HEK293 (cell line): ENCODE results near the gene BCAS3.

Experiments used
- CTCF ChIA-PET: fragments of 350-600 bp; formaldehyde crosslinking; extraction: SDS; loops from one replicate; lab custom pipeline; 2021; ENCODE audit warnings: antibody characterized with exemption; lab: Yijun Ruan, JAX
- POLR2A ChIA-PET: fragments of 300-600 bp; formaldehyde crosslinking; extraction: SDS; loops from one replicate; lab custom pipeline; 2020; ENCODE audit warnings: antibody characterized with exemption, inconsistent platforms; lab: Yijun Ruan, JAX
- H3K27ac ChIP-seq: fragments of 200-500 bp; sonication (Bioruptor generic); 2 replicates; pipeline ENCODE4 v1.5.1; 2014; ENCODE audit warnings: low read depth, low read length, control low read depth, inconsistent platforms; ENCODE audit errors: extremely low read depth
- H3K36me3 ChIP-seq, 2 experiments: fragments of 200-500 bp in 1 of 2; sonication (Bioruptor generic) in 1 of 2; 1 replicate in 1 of 2; 2 replicates in 1 of 2; pipeline ENCODE4 v1.5.1; 2014 to 2017; ENCODE audit warnings: inconsistent platforms in 2 of 2, low read length in 2 of 2; ENCODE audit not compliant: control insufficient read depth in 2 of 2, insufficient read depth in 1 of 2
- H3K4me1 ChIP-seq: fragments of 200-500 bp; sonication (Bioruptor generic); 2 replicates; pipeline ENCODE4 v1.5.1; 2014; ENCODE audit warnings: mild to moderate bottlenecking, low read length, inconsistent platforms; ENCODE audit not compliant: control insufficient read depth, insufficient read depth
- H3K4me3 ChIP-seq: 2 replicates; pipeline ENCODE4 v1.5.1; 2011; ENCODE audit warnings: low read depth, mild to moderate bottlenecking, control low read depth, low read length, moderate library complexity
- H3K9me3 ChIP-seq: fragments of 200-500 bp; sonication (Bioruptor generic); 2 replicates; pipeline ENCODE4 v1.5.1; 2014; ENCODE audit warnings: low read depth, low read length, inconsistent platforms; ENCODE audit not compliant: control insufficient read depth, insufficient read depth
- BCL11B ChIP-seq: fragments of 450-650 bp; formaldehyde crosslinking; IDR thresholded peaks from 2 replicates; pipeline ENCODE4 v1.5.1; 2016; ENCODE audit warnings: low read depth, missing biosample characterization, missing genetic modification characterization
- GLI4 ChIP-seq: fragments of 450-650 bp; formaldehyde crosslinking; IDR thresholded peaks from 2 replicates; pipeline ENCODE4 v1.5.1; 2016; ENCODE audit warnings: missing biosample characterization, missing genetic modification characterization
- IKZF3 ChIP-seq: fragments of 450-650 bp; IDR thresholded peaks from 2 replicates; pipeline ENCODE4 v1.5.0; 2018; ENCODE audit warnings: missing biosample characterization, mild to moderate bottlenecking, missing genetic modification characterization, moderate library complexity
- INSM2 ChIP-seq: fragments of 450-650 bp; formaldehyde crosslinking; IDR thresholded peaks from 2 replicates; pipeline ENCODE4 v1.5.1; 2016; ENCODE audit warnings: missing biosample characterization, missing genetic modification characterization
- PRDM1 ChIP-seq: fragments of 450-650 bp; formaldehyde crosslinking; IDR thresholded peaks from 2 replicates; pipeline ENCODE4; 2016; ENCODE audit warnings: missing biosample characterization, missing genetic modification characterization
- PRDM6 ChIP-seq: fragments of 450-650 bp; formaldehyde crosslinking; IDR thresholded peaks from 2 replicates; pipeline ENCODE4 v1.5.1; 2017; ENCODE audit warnings: missing biosample characterization, missing genetic modification characterization
- SP7 ChIP-seq: fragments of 450-650 bp; formaldehyde crosslinking; IDR thresholded peaks from 2 replicates; pipeline ENCODE4 v1.5.1; 2016; ENCODE audit warnings: missing biosample characterization, missing genetic modification characterization
- YY1 ChIP-seq: fragments of 450-650 bp; formaldehyde crosslinking; IDR thresholded peaks from 2 replicates; pipeline ENCODE4 v1.5.1; 2018; ENCODE audit warnings: missing biosample characterization, missing genetic modification characterization
- ZBTB1 ChIP-seq: fragments of 450-650 bp; formaldehyde crosslinking; IDR thresholded peaks from 2 replicates; pipeline ENCODE4 v1.5.1; 2016; ENCODE audit warnings: missing biosample characterization, missing genetic modification characterization
- ZBTB7A ChIP-seq: fragments of 450-650 bp; formaldehyde crosslinking; IDR thresholded peaks from 2 replicates; pipeline ENCODE4 v1.5.1; 2016; ENCODE audit warnings: low read depth, missing biosample characterization, missing genetic modification characterization
- ZEB2 ChIP-seq: fragments of 450-650 bp; formaldehyde crosslinking; IDR thresholded peaks from 2 replicates; pipeline ENCODE4 v1.5.1; 2016; ENCODE audit warnings: missing biosample characterization, missing genetic modification characterization
- ZNF114 ChIP-seq: fragments of 450-650 bp; formaldehyde crosslinking; IDR thresholded peaks from 2 replicates; pipeline ENCODE4 v1.5.0; 2017; ENCODE audit warnings: missing biosample characterization, missing genetic modification characterization
- ZNF133 ChIP-seq: fragments of 450-650 bp; formaldehyde crosslinking; IDR thresholded peaks from 2 replicates; pipeline ENCODE4 v1.5.1; 2016; ENCODE audit warnings: missing biosample characterization, missing genetic modification characterization
- ZNF138 ChIP-seq: fragments of 450-650 bp; formaldehyde crosslinking; IDR thresholded peaks from 2 replicates; pipeline ENCODE4 v1.5.1; 2016; ENCODE audit warnings: missing biosample characterization, missing genetic modification characterization, borderline replicate concordance
- ZNF221 ChIP-seq: fragments of 450-650 bp; formaldehyde crosslinking; IDR thresholded peaks from 2 replicates; pipeline ENCODE4 v1.5.1; 2017; ENCODE audit warnings: missing biosample characterization, missing genetic modification characterization, borderline replicate concordance
- ZNF23 ChIP-seq: fragments of 450-650 bp; formaldehyde crosslinking; IDR thresholded peaks from 2 replicates; pipeline ENCODE4 v1.5.1; 2016; ENCODE audit warnings: missing biosample characterization, missing genetic modification characterization, borderline replicate concordance
- ZNF24 ChIP-seq: fragments of 450-650 bp; formaldehyde crosslinking; IDR thresholded peaks from 2 replicates; pipeline ENCODE4 v1.5.1; 2016; ENCODE audit warnings: missing biosample characterization, missing genetic modification characterization
- ZNF311 ChIP-seq: fragments of 450-650 bp; formaldehyde crosslinking; IDR thresholded peaks from 2 replicates; pipeline ENCODE4 v1.5.1; 2017; ENCODE audit warnings: missing biosample characterization, missing genetic modification characterization, borderline replicate concordance
- ZNF544 ChIP-seq: fragments of 450-650 bp; formaldehyde crosslinking; IDR thresholded peaks from 2 replicates; pipeline ENCODE4 v1.5.0; 2017; ENCODE audit warnings: missing biosample characterization, missing genetic modification characterization
- ZNF549 ChIP-seq: fragments of 450-650 bp; IDR thresholded peaks from 2 replicates; pipeline ENCODE4 v1.5.1; 2018; ENCODE audit warnings: missing biosample characterization, missing genetic modification characterization, mild to moderate bottlenecking, inconsistent platforms, moderate library complexity
- ZNF571 ChIP-seq: fragments of 450-650 bp; formaldehyde crosslinking; IDR thresholded peaks from 2 replicates; pipeline ENCODE4 v1.5.0; 2017; ENCODE audit warnings: missing biosample characterization, missing genetic modification characterization
- ZNF580 ChIP-seq: fragments of 450-650 bp; formaldehyde crosslinking; IDR thresholded peaks from 2 replicates; pipeline ENCODE4 v1.5.1; 2016; ENCODE audit warnings: missing biosample characterization, missing genetic modification characterization
- ZNF600 ChIP-seq: fragments of 450-650 bp; formaldehyde crosslinking; IDR thresholded peaks from 2 replicates; pipeline ENCODE4 v1.5.1; 2016; ENCODE audit warnings: missing biosample characterization, missing genetic modification characterization
- ZNF624 ChIP-seq: fragments of 450-650 bp; formaldehyde crosslinking; IDR thresholded peaks from 2 replicates; pipeline ENCODE4 v1.5.1; 2017; ENCODE audit warnings: missing biosample characterization, missing genetic modification characterization
- ZNF629 ChIP-seq: fragments of 450-650 bp; formaldehyde crosslinking; IDR thresholded peaks from 2 replicates; pipeline ENCODE4 v1.5.1; 2017; ENCODE audit warnings: missing biosample characterization, missing genetic modification characterization
- ZNF660 ChIP-seq: fragments of 450-650 bp; IDR thresholded peaks from 2 replicates; pipeline ENCODE4 v1.5.1; 2018; ENCODE audit warnings: missing biosample characterization, mild to moderate bottlenecking, missing genetic modification characterization
- ZNF664 ChIP-seq: fragments of 450-650 bp; formaldehyde crosslinking; IDR thresholded peaks from 2 replicates; pipeline ENCODE4 v1.5.1; 2016; ENCODE audit warnings: missing biosample characterization, missing genetic modification characterization
- ZNF791 ChIP-seq: fragments of 450-650 bp; formaldehyde crosslinking; IDR thresholded peaks from 2 replicates; pipeline ENCODE4 v1.5.1; 2016; ENCODE audit warnings: missing biosample characterization, missing genetic modification characterization
- ZSCAN16 ChIP-seq: fragments of 450-650 bp; formaldehyde crosslinking; IDR thresholded peaks from 2 replicates; pipeline ENCODE4 v1.5.1; 2016; ENCODE audit warnings: missing biosample characterization, missing genetic modification characterization

Gene BCAS3

GRCh38 chr17:61205401-61205800 lies 527.8 kb downstream of the BCAS3 start:
- Histone ChIP-seq H3K9me3 (no peaks in the 10 kb centered on the region), H3K4me1 (peaks cover 8% of the 10 kb centered on the region; the same call in 1 of the 2 replicates), H3K27ac (no peak overlapping the region), H3K4me3 (no peak overlapping the region), H3K36me3 (no peaks in the 10 kb centered on the region; a peak in 1 of 3 replicates)
- TF ChIP-seq ZNF221 (tag by site-specific recombination) (no peak), ZNF600 (tag by site-specific recombination) (peak; percentile 39; the same call in 1 of the 2 replicates)
- ChIA-PET CTCF (interaction anchor here (0.6 kb wide), 1 partner anchor 487 kb away, joined by 3 read pairs; no protein-coding TSS in a partner anchor), POLR2A (no interaction called here)

GRCh38 chr17:61205931-61206330 lies 528.3 kb downstream of the BCAS3 start:
- no peaks in the 10 kb centered on the region; a peak in 1 of 3 replicates for H3K36me3 ChIP-seq
- H3K9me3 ChIP-seq, result no peaks in the 10 kb centered on the region
- H3K27ac ChIP-seq, result no peak overlapping the region
- H3K4me1 ChIP-seq, result peaks cover 7% of the 10 kb centered on the region; the same call in 1 of the 2 replicates
- 0 out of 2 replicates have a peak, but pooled peaks have one; percentile 39 for TF ChIP-seq ZBTB1 (tag by site-specific recombination)
- no peak for TF ChIP-seq ZNF571 (tag by site-specific recombination)
- TF ChIP-seq ZNF23 (tag by site-specific recombination), result no peak
- no peak for TF ChIP-seq ZNF580 (tag by site-specific recombination)
- TF ChIP-seq ZNF629 (tag by site-specific recombination), result peak; percentile 66; the same call in 1 of the 2 replicates
- TF ChIP-seq ZNF24, result peak; percentile 75; the same call in 1 of the 2 replicates
- TF ChIP-seq ZNF624 (tag by site-specific recombination), result no peak
- TF ChIP-seq INSM2, result peak; percentile 79
- TF ChIP-seq PRDM1 (tag by site-specific recombination), result 0 out of 2 replicates have a peak, but pooled peaks have one; percentile 18
- no peak for TF ChIP-seq ZNF544 (tag by site-specific recombination)
- TF ChIP-seq ZEB2, result peak; percentile 62; the same call in 1 of the 2 replicates
- peak; percentile 74 for TF ChIP-seq SP7 (tag by site-specific recombination)
- TF ChIP-seq PRDM6 (tag by site-specific recombination), result peak; percentile 93
- no peak for TF ChIP-seq ZNF664
- TF ChIP-seq ZNF660 (tag by site-specific recombination), result 0 out of 2 replicates have a peak, but pooled peaks have one; percentile 24
- ChIA-PET POLR2A (no interaction called here), CTCF (no interaction called here)
- H3K4me3 ChIP-seq, result no peak overlapping the region

- Histone ChIP-seq H3K4me1 (peaks cover 5% of the 10 kb centered on the region; the same call in 1 of the 2 replicates), H3K9me3 (no peaks in the 10 kb centered on the region), H3K27ac (no peak overlapping the region), H3K36me3 (no peaks in the 10 kb centered on the region; a peak in 1 of 3 replicates), H3K4me3 (no peak overlapping the region)
- ChIA-PET POLR2A (no interaction called here), CTCF (no interaction called here)
- TF ChIP-seq IKZF3 (tag by site-specific recombination) (no peak), ZNF138 (tag by site-specific recombination) (no peak), GLI4 (tag by site-specific recombination) (no peak), ZNF791 (tag by site-specific recombination) (no peak), ZNF311 (tag by site-specific recombination) (no peak), ZBTB7A (tag by site-specific recombination) (no peak), BCL11B (tag by site-specific recombination) (no peak), ZSCAN16 (tag by site-specific recombination) (no peak), ZNF133 (tag by site-specific recombination) (no peak), ZNF600 (tag by site-specific recombination) (no peak), YY1 (tag by site-specific recombination) (no peak), ZNF114 (tag by site-specific recombination) (no peak), ZNF549 (tag by site-specific recombination) (no peak)
These were observed 529.3 kb downstream of the BCAS3 start for GRCh38 chr17:61206922-61207321.
